A549 (cell line): Measurements from ENCODE around the gene LHFPL2.

Experiments used
- ESRRA ChIP-seq: fragments of 150-350 bp; IDR thresholded peaks from 2 replicates; pipeline ENCODE4 v1.6.1; 2014; ENCODE audit warnings: mild to moderate bottlenecking, low read length, borderline replicate concordance
- SMC3 ChIP-seq: fragments of >200 bp; sonication (Bioruptor Twin); formaldehyde crosslinking; IDR thresholded peaks from 3 replicates; pipeline ENCODE4 v1.6.1; 2018; ENCODE audit warnings: inconsistent platforms
- TF ChIP-seq, protein P1 (sequence below): fragments of 200-600 bp; sonication (generic); IDR thresholded peaks from 2 replicates; pipeline ENCODE4 v1.6.1; 2016; ENCODE audit warnings: antibody characterized with exemption, mild to moderate bottlenecking, moderate library complexity

DNA sequence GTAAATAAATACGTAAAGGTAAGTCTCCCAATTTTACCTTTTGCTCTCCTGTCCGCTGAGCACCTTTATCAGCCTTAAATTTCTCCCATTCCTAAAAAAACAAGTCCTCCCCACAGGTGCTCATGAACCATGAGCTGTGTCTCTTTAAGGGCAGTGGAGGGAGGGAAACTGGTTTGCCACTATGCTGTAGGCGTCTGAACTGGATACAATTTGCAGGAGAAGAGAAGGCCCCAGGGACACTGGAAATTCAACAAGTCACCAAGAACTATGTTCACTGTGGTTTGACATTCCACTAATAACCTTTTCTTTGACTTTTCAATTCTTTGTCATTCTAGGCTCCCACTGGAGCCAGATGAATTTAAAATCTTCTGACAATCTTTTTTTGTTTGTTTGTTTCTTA, 72.2 kb downstream of the LHFPL2 start:
- TF ChIP-seq SMC3 (no peak), ESRRA (no peak)
- TF ChIP-seq, protein P1, sequence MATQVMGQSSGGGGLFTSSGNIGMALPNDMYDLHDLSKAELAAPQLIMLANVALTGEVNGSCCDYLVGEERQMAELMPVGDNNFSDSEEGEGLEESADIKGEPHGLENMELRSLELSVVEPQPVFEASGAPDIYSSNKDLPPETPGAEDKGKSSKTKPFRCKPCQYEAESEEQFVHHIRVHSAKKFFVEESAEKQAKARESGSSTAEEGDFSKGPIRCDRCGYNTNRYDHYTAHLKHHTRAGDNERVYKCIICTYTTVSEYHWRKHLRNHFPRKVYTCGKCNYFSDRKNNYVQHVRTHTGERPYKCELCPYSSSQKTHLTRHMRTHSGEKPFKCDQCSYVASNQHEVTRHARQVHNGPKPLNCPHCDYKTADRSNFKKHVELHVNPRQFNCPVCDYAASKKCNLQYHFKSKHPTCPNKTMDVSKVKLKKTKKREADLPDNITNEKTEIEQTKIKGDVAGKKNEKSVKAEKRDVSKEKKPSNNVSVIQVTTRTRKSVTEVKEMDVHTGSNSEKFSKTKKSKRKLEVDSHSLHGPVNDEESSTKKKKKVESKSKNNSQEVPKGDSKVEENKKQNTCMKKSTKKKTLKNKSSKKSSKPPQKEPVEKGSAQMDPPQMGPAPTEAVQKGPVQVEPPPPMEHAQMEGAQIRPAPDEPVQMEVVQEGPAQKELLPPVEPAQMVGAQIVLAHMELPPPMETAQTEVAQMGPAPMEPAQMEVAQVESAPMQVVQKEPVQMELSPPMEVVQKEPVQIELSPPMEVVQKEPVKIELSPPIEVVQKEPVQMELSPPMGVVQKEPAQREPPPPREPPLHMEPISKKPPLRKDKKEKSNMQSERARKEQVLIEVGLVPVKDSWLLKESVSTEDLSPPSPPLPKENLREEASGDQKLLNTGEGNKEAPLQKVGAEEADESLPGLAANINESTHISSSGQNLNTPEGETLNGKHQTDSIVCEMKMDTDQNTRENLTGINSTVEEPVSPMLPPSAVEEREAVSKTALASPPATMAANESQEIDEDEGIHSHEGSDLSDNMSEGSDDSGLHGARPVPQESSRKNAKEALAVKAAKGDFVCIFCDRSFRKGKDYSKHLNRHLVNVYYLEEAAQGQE = no peak
